Activated gamma-delta T cell treated with Interleukin-2 at 50 U/mL for 16 hours (primary cell): Measurements from ENCODE around the gene ZNF638.
A peak's percentile ranks its signal among the peaks of the same experiment; 100 is the strongest.

ENCODE experiments used
- DNase-seq: peaks from one replicate; pipeline ENCODE4 v3.0.0-alpha.2; 2020

Gene ZNF638

GRCh38 chr2:71337776-71338175, 6.2 kb downstream of the ZNF638 start:
- no peak for DNase-seq

GRCh38 chr2:71339685-71340084, 8.1 kb downstream of the ZNF638 start:
- DNase-seq: no peak

GRCh38 chr2:71340176-71340575, 8.6 kb downstream of the ZNF638 start:
- no peak for DNase-seq

GRCh38 chr2:71341645-71342044, 10.1 kb downstream of the ZNF638 start:
- no peak for DNase-seq

GRCh38 chr2:71346065-71346464, 14.5 kb downstream of the ZNF638 start:
- no peak for DNase-seq

DNA sequence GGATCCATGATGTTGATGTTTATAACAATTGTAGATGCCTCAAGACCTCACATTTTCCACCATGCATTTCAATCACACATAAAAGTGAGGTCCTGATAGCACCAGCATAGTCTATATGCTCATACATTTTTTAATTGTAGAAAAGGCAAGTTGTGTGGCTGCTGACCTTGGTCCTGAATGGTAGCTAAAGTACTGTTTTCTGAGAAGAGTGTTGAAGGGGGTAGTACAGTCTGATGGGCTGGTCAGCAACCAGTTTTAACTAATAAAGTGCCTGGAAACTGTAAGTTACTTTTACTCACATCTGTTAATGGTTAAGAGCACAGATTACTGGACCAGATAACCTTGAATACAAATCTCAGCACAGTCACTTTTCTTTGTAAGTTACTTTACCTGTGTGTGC, 15.9 kb downstream of the ZNF638 start:
- no peak for DNase-seq

GRCh38 chr2:71348302-71348701, 16.7 kb downstream of the ZNF638 start:
- DNase-seq: no peak

DNA sequence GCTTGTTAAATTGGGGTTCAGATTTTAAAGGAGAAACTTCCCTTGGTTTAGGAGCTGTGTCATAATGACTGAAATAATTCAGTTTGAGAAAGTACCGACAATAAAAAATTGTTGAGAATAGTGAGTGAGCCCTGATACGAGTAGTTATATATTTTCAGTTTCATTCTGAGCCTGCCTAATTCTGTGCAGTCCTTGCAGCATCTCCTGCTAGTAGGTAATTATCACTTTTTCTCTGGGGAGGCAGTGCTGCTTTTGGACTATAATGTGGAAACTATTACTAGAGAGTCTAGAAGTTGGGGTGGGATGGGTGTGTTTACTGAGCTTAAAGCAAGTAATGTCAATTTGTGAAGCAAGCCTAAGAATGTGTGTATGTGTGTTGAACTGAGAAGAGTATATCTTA, 21.7 kb downstream of the ZNF638 start:
- DNase-seq: no peak

DNA sequence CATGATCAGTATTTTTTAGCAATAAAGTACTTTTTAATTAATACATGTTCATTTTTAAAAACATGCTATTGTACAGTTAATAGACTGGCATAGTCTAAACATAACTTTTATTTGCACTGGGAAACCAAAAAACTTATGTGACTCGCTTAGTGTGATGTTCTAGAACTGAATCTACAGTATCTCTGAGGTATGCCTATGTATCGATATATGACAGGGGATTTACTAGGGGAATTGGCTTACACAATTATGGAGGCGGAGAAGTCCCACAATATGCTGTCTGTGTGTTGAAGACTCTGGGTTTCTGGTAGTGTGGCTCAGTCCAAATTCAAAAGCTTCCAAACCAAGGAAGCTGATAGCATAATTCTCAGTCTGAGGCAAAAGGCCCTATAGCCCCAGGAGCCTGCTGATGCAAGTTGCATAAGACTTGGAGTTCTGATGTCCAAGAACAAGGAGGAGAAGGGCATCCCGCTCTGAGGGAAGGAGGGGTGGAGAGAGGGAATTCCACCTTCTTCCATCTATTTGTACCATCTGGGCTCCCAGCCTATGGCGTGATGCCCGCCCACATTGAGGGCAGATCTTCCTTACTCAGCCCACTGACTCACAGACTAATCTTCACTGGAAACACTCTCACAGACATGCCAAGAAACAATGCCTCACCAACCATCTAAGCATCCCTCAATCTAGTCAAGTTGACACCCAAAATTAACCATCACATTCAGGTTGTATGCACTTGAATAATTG, 27.5 kb downstream of the ZNF638 start:
- no peak for DNase-seq

DNA sequence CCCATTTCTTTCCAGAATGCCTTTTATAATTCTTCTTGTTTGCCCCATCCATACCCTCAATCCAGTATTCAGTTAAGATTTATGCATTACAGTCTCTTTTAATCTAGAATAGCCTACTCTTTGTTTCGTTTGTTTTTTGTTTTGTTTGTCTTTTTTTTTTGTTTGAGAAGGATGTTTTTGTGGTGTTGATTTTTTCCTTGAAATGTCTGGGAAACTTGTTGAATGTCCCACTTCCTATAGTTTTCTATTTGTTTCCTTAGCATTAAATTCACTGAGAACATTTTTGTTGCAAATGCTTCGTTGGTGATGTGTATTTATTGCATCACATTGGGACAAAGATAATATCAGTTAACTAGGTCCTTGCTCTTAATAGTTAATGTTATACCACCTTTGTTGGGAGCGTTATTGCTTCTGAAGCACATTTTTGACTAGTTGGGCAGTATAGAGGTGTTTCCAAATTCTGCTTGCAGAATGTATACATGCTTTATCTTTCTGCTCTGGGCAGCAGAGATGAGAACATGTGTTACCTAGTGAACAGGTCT, 28.9 kb downstream of the ZNF638 start:
- no peak for DNase-seq

- no peak for DNase-seq
These were observed 30.0 kb downstream of the ZNF638 start for GRCh38 chr2:71361631-71362030.

DNA sequence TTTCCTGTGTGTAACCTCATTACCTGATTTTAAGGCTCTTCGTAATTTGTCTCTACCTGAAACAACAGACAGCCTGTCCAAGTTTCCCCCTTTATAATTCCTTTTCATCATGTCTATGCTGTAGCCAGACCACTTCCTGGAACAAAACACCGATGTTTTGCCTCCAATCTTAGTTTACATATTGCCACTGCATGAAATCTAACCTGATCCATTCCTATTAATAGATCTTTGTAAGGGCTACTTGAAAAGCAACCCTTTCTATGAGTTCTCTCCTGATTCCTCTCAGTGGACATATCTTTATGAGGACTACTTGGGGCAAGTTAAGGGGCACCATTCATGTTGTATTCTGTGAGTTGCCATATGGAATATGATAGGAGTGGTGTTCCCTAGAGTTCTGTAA, 30.9 kb downstream of the ZNF638 start:
- DNase-seq: no peak

GRCh38 chr2:71370015-71370414, 38.4 kb downstream of the ZNF638 start:
- no peak for DNase-seq

DNA sequence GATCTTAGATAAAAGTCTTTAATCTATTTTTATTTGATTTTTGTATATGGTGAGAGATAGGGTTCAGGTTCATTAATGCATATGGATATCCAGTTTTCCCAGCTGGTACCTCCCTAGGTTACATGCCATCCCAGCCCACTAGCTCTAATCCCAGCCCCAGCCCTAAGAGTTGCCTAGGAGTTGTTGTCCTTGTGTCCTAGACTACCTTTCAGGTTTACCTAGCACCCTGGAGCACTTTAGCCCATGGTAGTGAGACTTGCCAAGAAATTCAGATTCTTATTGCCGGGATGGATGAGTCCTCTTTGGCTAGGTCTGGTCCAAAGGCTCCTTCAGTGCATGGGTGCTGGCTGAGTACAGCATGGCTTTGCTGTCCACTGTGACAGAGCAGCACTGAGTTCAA, 40.5 kb downstream of the ZNF638 start:
- no peak for DNase-seq

- no peak for DNase-seq
These were observed 47.5 kb downstream of the ZNF638 start for GRCh38 chr2:71379086-71379485.

DNA sequence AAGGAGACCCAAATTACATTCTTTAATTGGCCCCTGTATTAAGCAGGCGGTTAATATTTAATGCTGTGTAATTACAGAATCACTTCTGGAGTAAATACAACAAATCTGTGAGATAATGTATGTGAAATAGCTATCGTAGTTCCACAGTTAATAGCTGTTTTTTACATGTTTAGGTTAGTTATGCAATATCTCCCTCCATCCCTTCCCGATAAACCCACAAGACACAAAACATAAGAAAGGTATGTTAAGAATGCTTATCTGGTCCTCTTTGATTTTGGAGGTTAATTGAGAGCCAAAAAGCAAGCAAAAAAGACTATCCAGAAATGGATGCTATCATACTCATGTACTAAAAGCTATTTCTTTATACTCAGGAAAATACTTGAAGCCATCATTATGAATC, 49.1 kb downstream of the ZNF638 start:
- DNase-seq: no peak

GRCh38 chr2:71385012-71385411, 53.4 kb downstream of the ZNF638 start:
- no peak for DNase-seq

DNA sequence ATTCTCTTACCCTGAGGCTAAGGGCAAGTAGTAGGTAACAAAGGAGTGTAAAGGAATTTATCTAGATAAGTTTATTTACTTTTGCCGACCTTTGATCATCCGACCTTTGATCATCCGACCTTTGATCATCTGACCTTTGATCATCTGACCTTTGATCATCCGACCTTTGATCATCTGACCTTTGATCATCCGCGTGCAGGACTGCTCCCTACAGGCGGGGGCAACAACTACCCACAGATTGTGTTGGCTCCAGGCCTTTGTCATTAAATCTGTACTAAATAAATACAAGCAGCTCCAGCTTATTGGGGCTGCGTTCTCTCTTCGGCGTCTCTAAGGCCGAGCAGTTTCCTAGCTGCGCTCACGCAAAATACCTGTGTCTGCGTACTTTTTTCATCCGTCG, 56.6 kb downstream of the ZNF638 start:
- DNase-seq: no peak

DNA sequence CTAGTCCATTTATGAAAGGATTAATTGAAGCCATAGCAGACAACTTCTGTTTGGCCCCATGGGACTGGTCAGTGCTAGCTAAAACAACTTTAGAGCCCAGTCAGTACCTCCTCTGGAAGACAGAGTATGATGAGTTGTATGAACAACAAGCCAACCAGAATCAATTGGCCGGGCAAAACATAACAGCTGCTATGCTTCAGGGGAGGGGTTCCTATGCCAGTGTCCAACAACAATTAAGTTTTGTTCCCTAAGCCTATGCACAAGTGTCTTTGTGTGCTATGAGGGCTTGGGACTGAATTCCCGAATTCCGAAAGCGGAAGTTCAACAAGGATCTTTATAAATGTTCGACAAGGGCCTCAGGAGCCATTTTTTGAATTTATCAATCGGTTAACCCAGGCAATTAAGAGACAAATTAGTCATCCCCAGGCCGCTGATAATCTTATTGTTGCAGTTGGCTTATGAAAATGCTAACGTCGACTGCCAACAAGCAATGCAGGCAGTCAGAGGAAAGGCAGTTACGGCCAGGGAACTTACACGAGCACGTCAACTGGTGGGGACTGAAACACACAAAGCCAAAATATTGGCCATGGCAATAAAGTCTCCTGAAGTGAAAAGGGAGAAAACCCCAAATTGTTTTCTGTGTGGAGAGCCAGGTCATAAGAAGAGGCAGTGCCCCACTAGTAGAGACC, 57.9 kb downstream of the ZNF638 start:
- DNase-seq: no peak

DNA sequence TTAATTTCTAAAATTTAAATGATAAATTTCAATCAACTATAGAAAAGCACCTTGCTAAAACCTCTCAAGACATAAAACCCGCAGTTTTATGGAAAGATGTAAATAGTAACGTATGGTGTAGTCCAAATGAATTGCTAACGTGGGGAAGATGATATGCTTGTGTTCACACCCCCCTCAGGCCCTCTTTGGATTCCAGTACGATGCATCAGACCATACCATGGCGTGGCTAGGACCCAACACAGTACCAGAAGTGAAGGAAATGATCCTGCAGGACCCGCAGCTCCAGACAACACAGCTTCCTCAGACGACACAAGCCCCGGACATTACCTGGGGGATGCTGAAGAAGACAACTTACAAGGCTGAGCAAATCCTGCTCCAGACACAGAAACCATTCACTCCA, 61.6 kb downstream of the ZNF638 start:
- no peak for DNase-seq

- DNase-seq: no peak
These were observed 63.9 kb downstream of the ZNF638 start for GRCh38 chr2:71395471-71395870.

DNA sequence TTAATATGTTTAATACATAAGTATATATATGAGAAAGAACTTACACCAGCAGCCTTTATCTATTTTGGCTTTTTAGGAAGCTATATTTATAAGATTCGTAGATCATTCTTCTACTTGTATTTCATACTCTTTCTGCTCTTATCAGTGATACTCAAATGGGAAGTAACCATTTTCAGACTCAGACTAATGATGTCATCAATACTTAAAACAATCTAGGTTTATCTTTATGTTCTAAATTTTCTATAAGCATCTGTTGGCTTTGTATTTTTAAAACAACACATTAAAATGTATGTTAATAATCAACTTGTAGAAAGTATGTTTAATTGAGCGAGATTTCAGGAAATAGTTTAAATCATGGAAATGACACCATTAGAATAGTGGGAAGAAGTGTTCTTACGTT, 70.8 kb downstream of the ZNF638 start:
- no peak for DNase-seq

- no peak for DNase-seq
These were observed 78.0 kb downstream of the ZNF638 start for GRCh38 chr2:71409611-71410010.

GRCh38 chr2:71410696-71411095, 79.1 kb downstream of the ZNF638 start:
- no peak for DNase-seq

- DNase-seq: peak; percentile 29
These were observed 85.3 kb downstream of the ZNF638 start for GRCh38 chr2:71416866-71417265.
